T-helper 1 cell treated with Interleukin-12 subunit alpha and Interleukin-12 subunit beta and Interleukin-4 antibody, amounts not matched to agents 30 ng/mL and 1 ng/mL, for 36 hours (primary cell): ENCODE measurements around the gene PTPN4. TPM values are rescaled to one million over a fixed set of nuclear protein-coding genes. Genes with fewer than 3 reads are reported as not detected.
"Not testable (repeated sequence)": the region's sequence is repeated elsewhere in the genome, so short reads cannot be mapped to it uniquely, and the experiment has no call there.

Source experiments
- intact Hi-C: fragments of 100-400 bp; cut with micrococcal nuclease; formaldehyde crosslinking; loops from one replicate; pipeline ENCODE4 v1.15.1; 2024
- total RNA-seq: library from RNA; stranded (reverse); gene quantifications from 2 replicates; pipeline ENCODE4 v1.2.3, GENCODE V29; 2022

PTPN4 gene
- total RNA-seq, 1 donor from 2014 or later: 47.6 TPM

DNA sequence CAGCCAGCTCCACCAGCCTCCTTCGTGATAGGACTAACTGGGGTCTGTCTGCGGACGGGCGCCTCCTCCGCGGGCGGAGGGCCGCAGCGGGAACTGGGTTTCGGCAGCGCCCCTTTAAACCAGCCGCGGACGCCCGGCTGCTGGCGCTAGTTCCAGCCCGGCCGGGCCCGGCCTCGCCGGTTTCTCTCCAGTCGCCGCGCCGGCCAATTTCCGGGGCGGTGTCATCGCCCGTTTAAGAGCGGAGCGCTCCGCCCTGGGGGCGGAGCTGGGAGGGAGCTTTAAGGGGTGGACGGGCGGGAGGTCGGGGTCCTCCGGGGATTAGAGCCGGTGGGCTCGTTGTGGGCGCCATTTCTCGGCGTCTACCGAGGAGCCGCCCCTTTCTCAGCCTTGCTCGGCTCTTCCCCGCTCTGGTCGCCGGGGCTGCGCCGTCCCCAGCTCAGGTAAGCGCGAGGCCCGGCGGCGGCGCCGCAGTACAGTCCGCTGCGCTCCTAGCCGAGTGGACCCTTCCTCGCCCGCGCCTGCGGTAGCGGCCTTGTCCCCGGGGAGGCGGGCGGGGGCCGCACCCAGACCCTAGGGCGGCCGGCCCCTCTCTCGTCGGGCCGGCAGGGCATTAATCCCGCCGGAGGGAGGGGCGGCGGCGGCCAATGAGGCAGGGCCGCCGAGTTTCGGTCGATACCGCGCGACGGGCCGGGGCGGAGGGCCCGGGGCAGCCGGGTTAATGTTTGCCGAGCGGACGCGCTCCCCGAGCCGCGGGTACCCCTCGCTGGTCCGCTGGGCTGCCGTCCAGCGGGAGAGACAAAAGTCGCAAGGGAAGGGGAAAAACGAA lies 253.3 kb downstream of the PTPN4 start, which contains the start of gene EPB41L5:
TSS of gene EPB41L5 (plus strand) at position 307 of the 826 bp plus-strand sequence. CDS start 6,008 bp downstream, outside the sequence.
- intact Hi-C loops: loop anchor here (1.0 to 5.0 kb wide), 13 partner anchors 26 to 1724 kb away; partner anchors contain the start of genes C2orf76, DBI, NIFK and PTPN4

- intact Hi-C loops: loop anchor here (1.0 to 5.0 kb wide), 13 partner anchors 27 to 1723 kb away; partner anchors contain the start of genes C2orf76, DBI, NIFK and PTPN4
Measured at GRCh38 chr2:120013597-120014223, 254.0 kb downstream of the PTPN4 start.

DNA sequence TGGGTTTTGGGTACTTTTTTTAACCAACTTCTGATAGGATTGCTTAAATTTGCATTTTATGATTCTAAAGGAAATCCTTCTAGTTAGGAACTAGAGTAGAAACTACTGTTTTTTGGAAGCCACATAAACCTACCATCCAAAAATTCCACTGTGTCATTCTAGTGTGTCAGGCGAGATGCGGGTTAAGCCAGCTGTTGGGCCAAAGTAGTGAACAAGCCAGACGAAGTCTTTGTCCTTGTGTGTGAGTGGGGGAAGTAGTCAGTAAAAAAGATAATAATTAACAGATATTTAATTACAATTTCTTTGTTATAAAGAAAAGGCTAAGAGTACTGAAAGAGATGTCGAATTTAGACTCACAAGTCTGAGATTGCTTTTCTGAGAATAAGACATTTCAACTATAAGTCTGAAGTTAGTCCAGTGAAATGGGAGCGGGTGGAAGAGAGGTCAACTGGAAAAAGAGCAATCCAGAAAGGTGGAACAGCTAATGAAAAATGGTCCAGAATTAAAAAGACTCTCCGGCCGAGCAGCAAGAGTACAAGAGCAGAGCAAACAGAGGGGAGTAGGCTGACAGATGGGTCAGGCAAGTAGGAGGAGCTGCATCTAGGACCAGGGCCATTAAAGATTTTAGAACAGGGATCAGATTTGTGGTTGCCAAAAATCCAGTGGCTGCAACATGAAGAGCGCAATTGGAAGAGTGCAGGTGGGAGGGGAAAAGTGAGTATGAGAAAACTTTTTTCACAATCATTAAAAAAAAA lies 254.7 kb downstream of the PTPN4 start:
- intact Hi-C loops: loop anchor here (5.0 kb wide), 1 partner anchor 187 kb away; no protein-coding TSS in a partner anchor

DNA sequence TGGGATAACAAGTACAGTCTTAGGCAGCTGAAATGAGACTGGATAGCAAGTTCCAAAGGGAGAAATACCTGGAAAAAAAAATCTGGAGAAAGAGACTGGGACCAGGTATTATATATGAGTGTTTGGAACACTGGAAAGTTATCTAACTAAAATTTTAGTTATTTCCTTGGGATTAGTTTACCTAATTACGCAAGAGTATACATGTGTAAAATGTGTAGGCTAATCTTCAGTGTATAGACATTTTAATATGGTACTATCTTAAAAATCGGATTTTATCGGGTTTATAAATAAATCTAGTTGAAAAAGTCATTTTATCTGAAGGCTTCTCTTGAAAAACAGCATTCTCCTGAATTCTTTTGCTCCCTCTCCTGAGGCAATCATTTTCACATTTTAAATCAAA lies 257.1 kb downstream of the PTPN4 start:
- intact Hi-C loops: no loop called here

DNA sequence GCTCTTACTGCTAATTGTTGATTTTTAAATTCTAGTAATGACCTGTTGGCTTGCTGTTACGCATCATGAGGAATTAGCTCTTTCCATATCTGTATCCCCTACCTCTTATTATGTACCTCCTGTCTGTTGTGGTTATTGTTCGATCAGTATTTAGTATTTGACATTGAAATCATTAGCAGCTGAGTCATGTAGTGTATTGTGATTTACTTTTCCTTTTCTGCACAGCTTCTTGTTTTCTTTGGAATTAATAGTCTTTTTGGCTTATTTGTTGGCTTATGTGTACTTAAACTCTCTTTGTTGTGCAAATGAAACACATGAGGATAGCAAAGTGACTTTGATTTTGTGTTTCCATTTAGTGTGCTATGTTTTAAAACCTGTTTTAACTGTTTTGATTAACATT lies 257.5 kb downstream of the PTPN4 start:
- intact Hi-C loops: no loop called here

GRCh38 chr2:120018549-120018948 lies 258.8 kb downstream of the PTPN4 start:
- intact Hi-C loops: no loop called here

DNA sequence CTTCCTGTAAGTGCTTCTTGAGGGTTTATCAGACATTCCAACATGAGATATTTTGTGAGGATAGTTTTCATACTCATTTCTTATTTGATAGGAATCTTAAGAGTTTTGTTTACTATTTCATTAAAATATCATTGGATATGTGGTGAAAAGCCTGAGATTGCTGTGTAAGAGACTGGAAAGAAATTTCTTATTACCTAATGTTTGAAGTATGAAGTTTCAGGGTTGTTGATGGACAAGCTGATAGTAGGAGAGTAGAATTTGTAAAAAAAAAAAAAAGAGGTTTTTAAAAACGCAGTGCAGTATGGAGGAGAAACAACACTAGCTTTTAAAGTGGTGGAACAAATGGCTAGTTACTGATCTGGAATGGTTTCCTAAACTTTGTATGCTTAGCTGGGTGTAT lies 260.8 kb downstream of the PTPN4 start:
- intact Hi-C loops: no loop called here

GRCh38 chr2:120022505-120022904 lies 262.8 kb downstream of the PTPN4 start:
- intact Hi-C loops: not testable (repeated sequence)

- intact Hi-C loops: no loop called here
Measured at GRCh38 chr2:120026890-120027289, 267.2 kb downstream of the PTPN4 start.

- intact Hi-C loops: no loop called here
Measured at GRCh38 chr2:120028795-120029194, 269.1 kb downstream of the PTPN4 start.

- intact Hi-C loops: no loop called here
Measured at GRCh38 chr2:120029672-120030640, 270.2 kb downstream of the PTPN4 start.

- intact Hi-C loops: no loop called here
Measured at GRCh38 chr2:120032297-120032696, 272.6 kb downstream of the PTPN4 start.

Other genes starting within 250 kb of the PTPN4 start
- gene SCTR, start 235.4 kb upstream of the PTPN4 start, total RNA-seq: not detected in 2 replicates
- not detected in 2 replicates for gene CFAP221, start 215.5 kb upstream of the PTPN4 start, total RNA-seq
- 9.5 and 11.0 TPM in 2 replicates for gene TMEM177, start 80.7 kb upstream of the PTPN4 start, total RNA-seq